Neural cell (in vitro differentiated cells): ENCODE results near the gene UIMC1. TPM values are rescaled to one million over a fixed set of nuclear protein-coding genes. Genes with fewer than 3 reads are reported as not detected.
A peak's percentile ranks its signal among the peaks of the same experiment; 100 is the strongest.

Source experiments
- H2AFZ ChIP-seq: fragments of 200-600, 300-800 bp; sonication (generic), shearing (Covaris generic); 2 replicates; pipeline ENCODE4 v1.6.0; 2014; ENCODE audit warnings: low read depth, mild to moderate bottlenecking, antibody characterized with exemption, low read length, moderate library complexity
- H3F3A ChIP-seq: fragments of 200-600 bp; shearing (Covaris generic); 2 replicates; pipeline ENCODE4 v1.6.1; 2016; ENCODE audit warnings: mild to moderate bottlenecking, moderate library complexity, mixed read lengths, antibody characterized with exemption, low read length; ENCODE audit not compliant: insufficient read depth, poor library complexity, severe bottlenecking
- H3K27ac ChIP-seq: fragments of 200-600, 300-800 bp; sonication (generic), shearing (Covaris generic); 2 replicates; pipeline ENCODE4 v1.5.1; 2014; ENCODE audit warnings: mild to moderate bottlenecking, low read length, moderate library complexity
- H3K27me3 ChIP-seq: fragments of 300-800, 200-600 bp; sonication (generic), shearing (Covaris generic); 2 replicates; pipeline ENCODE4 v1.6.0; 2014; ENCODE audit warnings: mild to moderate bottlenecking, low read depth, low read length, moderate library complexity; ENCODE audit not compliant: insufficient read depth
- H3K36me3 ChIP-seq: fragments of 300-800, 200-600 bp; sonication (generic), shearing (Covaris generic); 2 replicates; pipeline ENCODE4 v1.5.1; 2014; ENCODE audit warnings: mild to moderate bottlenecking, antibody characterized with exemption, low read length, moderate library complexity; ENCODE audit not compliant: insufficient read depth
- H3K4me2 ChIP-seq: fragments of 300-800, 200-600 bp; sonication (generic), shearing (Covaris generic); 2 replicates; pipeline ENCODE4 v1.6.0; 2014; ENCODE audit warnings: mild to moderate bottlenecking, low read length
- H3K4me3 ChIP-seq: fragments of 300-800, 200-600 bp; sonication (generic), shearing (Covaris generic); 2 replicates; pipeline ENCODE4 v1.5.1; 2014; ENCODE audit warnings: mild to moderate bottlenecking, low read length, moderate library complexity
- H3K79me2 ChIP-seq: fragments of 200-600 bp; shearing (Covaris generic); replicated peaks from 2 replicates; pipeline ENCODE4 v1.6.0; 2014; ENCODE audit warnings: mild to moderate bottlenecking, low read length, moderate library complexity; ENCODE audit not compliant: insufficient read depth
- H3K9ac ChIP-seq: fragments of 300-800, 200-600 bp; sonication (generic), shearing (Covaris generic); 2 replicates; pipeline ENCODE4 v1.6.1; 2016; ENCODE audit warnings: mild to moderate bottlenecking, low read length, mixed read lengths
- H3K9me2 ChIP-seq: fragments of 200-600 bp; shearing (Covaris generic); 2 replicates; pipeline ENCODE4 v1.6.1; 2016; ENCODE audit warnings: mild to moderate bottlenecking, low read length, mixed read lengths; ENCODE audit not compliant: insufficient read depth
- H3K9me3 ChIP-seq: fragments of 200-600, 300-800 bp; sonication (generic), shearing (Covaris generic); 2 replicates; pipeline ENCODE4 v1.6.1; 2016; ENCODE audit warnings: mild to moderate bottlenecking, mixed run types, low read length, moderate library complexity, mixed read lengths
- H4K20me1 ChIP-seq: fragments of 200-600 bp; shearing (Covaris generic); 2 replicates; pipeline ENCODE4 v1.6.1; 2016; ENCODE audit warnings: mild to moderate bottlenecking, mixed run types; ENCODE audit not compliant: insufficient read depth
- EP300 ChIP-seq: fragments of 450-650 bp; conservative IDR thresholded peaks from 2 replicates; pipeline ENCODE4 v1.6.1; 2014; ENCODE audit warnings: antibody characterized with exemption, mild to moderate bottlenecking, moderate library complexity; ENCODE audit not compliant: poor library complexity, severe bottlenecking
- EZH2 ChIP-seq: fragments of 200-600, 300-800 bp; shearing (Covaris generic), sonication (generic); IDR thresholded peaks from 2 replicates; pipeline ENCODE4 v1.6.1; 2014; ENCODE audit warnings: antibody characterized with exemption, low read length, borderline replicate concordance, mild to moderate bottlenecking; ENCODE audit not compliant: insufficient read depth, poor library complexity, severe bottlenecking
- MXI1 ChIP-seq: fragments of 450-650 bp; conservative IDR thresholded peaks from 2 replicates; pipeline ENCODE4 v1.6.1; 2014; ENCODE audit warnings: antibody characterized with exemption, mild to moderate bottlenecking; ENCODE audit not compliant: poor library complexity, severe bottlenecking
- POLR2AphosphoS5 ChIP-seq: IDR thresholded peaks from 2 replicates; pipeline ENCODE4 v1.6.1; 2012
- RAD21 ChIP-seq: fragments of 450-650 bp; conservative IDR thresholded peaks from 2 replicates; pipeline ENCODE4 v1.6.1; 2014; ENCODE audit warnings: antibody characterized with exemption, mild to moderate bottlenecking, moderate library complexity
- REST ChIP-seq: IDR thresholded peaks from 2 replicates; pipeline ENCODE4 v1.6.1; 2012; ENCODE audit warnings: borderline replicate concordance
- SMC3 ChIP-seq: fragments of 450-650 bp; conservative IDR thresholded peaks from 2 replicates; pipeline ENCODE4 v1.6.1; 2014; ENCODE audit warnings: antibody characterized with exemption, mild to moderate bottlenecking, moderate library complexity; ENCODE audit not compliant: poor library complexity
- TAF1 ChIP-seq: IDR thresholded peaks from 2 replicates; pipeline ENCODE4 v1.6.1; 2012; ENCODE audit warnings: low read depth
- polyA plus RNA-seq: library from polyadenylated mRNA; depleted of rRNA; stranded (reverse); fragments of >200 nt; gene quantifications from 2 replicates; pipeline ENCODE4 v1.2.3, GENCODE V29; 2014

UIMC1 gene
- polyA plus RNA-seq, 1 donor from 2014 or later, result 74.0 TPM

GRCh38 chr5:176884571-176884890 is 122.0 kb downstream of the UIMC1 start:
- no peak for TF ChIP-seq EP300
- no peak for TF ChIP-seq MXI1
- no peak for TF ChIP-seq REST
- TF ChIP-seq SMC3, result no peak
- no peak for TF ChIP-seq POLR2AphosphoS5
- no peak for TF ChIP-seq RAD21
- TF ChIP-seq TAF1, result no peak
- no peak for TF ChIP-seq EZH2
- H3K27me3 ChIP-seq, result no peaks in the 10 kb centered on the region

GRCh38 chr5:176883700-176884570 is 122.6 kb downstream of the UIMC1 start:
- no peak overlapping the region for H3K4me2 ChIP-seq
- H3K9ac ChIP-seq, result peak overlapping the region; percentile 42
- H3K9me2 ChIP-seq, result no peaks in the 10 kb centered on the region
- H3K36me3 ChIP-seq, result no peaks in the 10 kb centered on the region
- no peaks in the 10 kb centered on the region for H3F3A ChIP-seq
- no peaks in the 10 kb centered on the region for H3K27me3 ChIP-seq
- H3K27ac ChIP-seq, result peak overlapping the region; percentile 67
- TF ChIP-seq MXI1 (peak; percentile 42), POLR2AphosphoS5 (peak; percentile 70), TAF1 (no peak), REST (peak; percentile 25), EP300 (peak; percentile 50)
- no peaks in the 10 kb centered on the region for H3K9me3 ChIP-seq
- H3K79me2 ChIP-seq, result no peaks in the 10 kb centered on the region
- no peak overlapping the region for H3K4me3 ChIP-seq
- no peaks in the 10 kb centered on the region for H4K20me1 ChIP-seq
- no peak overlapping the region for H2AFZ ChIP-seq

More at GRCh38 chr5:176884571-176884890, 122.0 kb downstream of the UIMC1 start:
- H4K20me1 ChIP-seq, result no peaks in the 10 kb centered on the region
- H3K27ac ChIP-seq, result peak overlapping the region; percentile 67
- H3K9me2 ChIP-seq, result no peaks in the 10 kb centered on the region
- no peaks in the 10 kb centered on the region for H3F3A ChIP-seq
- no peak overlapping the region for H2AFZ ChIP-seq
- H3K4me3 ChIP-seq, result no peak overlapping the region
- no peaks in the 10 kb centered on the region for H3K9me3 ChIP-seq
- no peak overlapping the region for H3K4me2 ChIP-seq
- no peaks in the 10 kb centered on the region for H3K79me2 ChIP-seq
- peak overlapping the region; percentile 42 for H3K9ac ChIP-seq
- no peaks in the 10 kb centered on the region for H3K36me3 ChIP-seq
